OCI-LY1 (cell line): Measurements from ENCODE around the gene AFAP1L1.

ENCODE experiments used
- CTCF ChIP-seq: fragments of 200-600 bp; sonication (generic), shearing (Covaris generic); IDR thresholded peaks from 2 replicates; pipeline ENCODE4 v1.5.1; 2017; ENCODE audit warnings: mild to moderate bottlenecking, antibody characterized with exemption, low read length, moderate library complexity, mixed read lengths
- EZH2 ChIP-seq: fragments of 200-600 bp; sonication (generic), shearing (Covaris generic); IDR thresholded peaks from 2 replicates; pipeline ENCODE4 v1.8.0; 2017; ENCODE audit warnings: borderline replicate concordance, mixed run types, mild to moderate bottlenecking, antibody characterized with exemption, low read length, moderate library complexity, mixed read lengths

DNA sequence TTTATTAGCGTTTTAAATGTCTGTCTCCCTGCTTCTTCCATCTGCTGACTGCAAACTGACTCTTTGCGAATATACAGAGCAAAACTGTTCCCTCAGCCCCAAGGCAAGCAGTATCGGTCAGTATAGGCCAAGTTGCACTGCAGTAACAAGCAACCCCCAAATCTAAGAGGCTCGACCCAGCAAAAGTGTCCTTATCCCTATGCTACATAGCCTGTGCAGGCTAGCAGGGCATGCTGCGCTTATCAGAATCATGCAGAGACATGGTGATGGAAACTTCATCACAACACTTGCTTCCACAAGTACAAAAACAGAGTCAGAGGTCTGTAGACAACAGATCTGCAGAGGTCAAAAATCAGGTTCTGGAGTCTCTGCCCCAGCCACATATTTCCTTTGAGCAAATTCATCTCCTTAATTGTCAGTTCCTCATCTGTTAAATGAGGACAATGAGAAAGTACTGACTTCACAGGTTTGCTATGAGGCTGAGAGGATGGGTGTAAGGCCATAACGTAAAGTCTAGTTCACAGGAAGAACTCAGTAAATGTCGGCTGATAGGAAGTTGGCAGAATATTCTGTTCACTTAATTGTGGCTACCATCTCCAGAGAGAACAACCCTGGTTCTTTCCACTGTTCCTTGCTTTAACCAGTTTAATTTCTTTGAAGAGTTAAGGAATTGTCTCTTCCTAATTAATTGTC lies 117.0 kb downstream of the AFAP1L1 start:
- TF ChIP-seq EZH2 (no peak), CTCF (no peak)
